Esophagus squamous epithelium (tissue), 5 donors: Measurements from ENCODE around the gene GATA2. TPM values are rescaled to one million over a fixed set of nuclear protein-coding genes. Genes with fewer than 3 reads are reported as not detected.

Source experiments
- DNase-seq: peaks from one replicate; lab custom pipeline; 2025; lab: John Stamatoyannopoulos, UW
- H3K27ac ChIP-seq, 4 donors: fragments of 200-600 bp; sonication (generic); one replicate each; pipeline ENCODE4 v1.5.1; 2016 to 2019; ENCODE audit warnings: mild to moderate bottlenecking in 1 of 4
- H3K27me3 ChIP-seq, 4 donors: fragments of 200-600 bp; sonication (generic); 1 replicate in 3 of 4; 2 replicates in 1 of 4; pipeline versions ENCODE4 v1.5.1 to v1.6.0; 2017 to 2021; ENCODE audit warnings: antibody characterized with exemption in 1 of 4
- H3K36me3 ChIP-seq, 3 donors: fragments of 200-600 bp; sonication (generic); one replicate each; pipeline ENCODE4 v1.5.1; 2016 to 2019
- H3K4me1 ChIP-seq, 3 donors: fragments of 200-600 bp; sonication (generic); one replicate each; pipeline ENCODE4 v1.5.1; 2017 to 2019
- H3K4me3 ChIP-seq, 4 donors: fragments of 200-600 bp; sonication (generic); 1 replicate in 3 of 4; 2 replicates in 1 of 4; pipeline ENCODE4 v1.5.1; 2016 to 2019; ENCODE audit warnings: mild to moderate bottlenecking in 2 of 4, moderate library complexity in 1 of 4
- H3K9me3 ChIP-seq, 3 donors: fragments of 200-600 bp; sonication (generic); one replicate each; pipeline ENCODE4 v1.5.1; 2016 to 2019
- POLR2A ChIP-seq, 4 donors: fragments of 450-650 bp; IDR thresholded peaks; one replicate each; pipeline ENCODE4 v1.6.1; 2017; ENCODE audit warnings: antibody characterized with exemption in 4 of 4, mild to moderate bottlenecking in 4 of 4, moderate library complexity in 3 of 4
- WGBS, 2 donors: methylation state at CpG; one replicate each; pipeline ENCODE4 v1.1.5; 2018; 5-methylcytosine and 5-hydroxymethylcytosine counted together
- intact Hi-C: fragments of 100-400 bp; cut with DNase I; formaldehyde crosslinking; loops from one replicate; pipeline ENCODE4 v1.15.0; 2022
- total RNA-seq, 4 donors: library from RNA; depleted of rRNA; stranded (reverse); fragments of >200 nt; gene quantifications; one replicate each; pipeline ENCODE4 v1.1.0, GENCODE V29; 2016
- TF ChIP-seq, protein P1 (sequence below), 6 experiments: fragments of 450-650 bp in 4 of 6; fragments of 200-600 bp in 2 of 6; sonication (generic) in 2 of 6; IDR thresholded peaks; one replicate each; pipeline ENCODE4 v1.5.1; 2016 to 2019; ENCODE audit warnings: antibody characterized with exemption in 6 of 6, mild to moderate bottlenecking in 4 of 6, moderate library complexity in 4 of 6
- donor health status: DM: yes; HTN: yes; CAD: no.

The GATA2 gene
- total RNA-seq, 4 donors from 2014 or later: 1.6 to 12.8 (median 1.9) TPM

GRCh38 chr3:128452120-128452519, 40.9 kb downstream of the GATA2 start:
- Histone ChIP-seq H3K4me3 (no peak overlapping the region), H3K27ac (no peak overlapping the region), H3K9me3 (no peaks in the 10 kb centered on the region), H3K36me3 (no peaks in the 10 kb centered on the region), H3K27me3 (peaks cover 0 to 46% (median 0%) of the 10 kb centered on the region in 4 donors), H3K4me1 (no peaks in the 10 kb centered on the region)
- intact Hi-C loops: no loop called here
- 69% methylated on average over 2 of the region's 9 CpGs; no CpG with 5 or more reads in 1 of the 2 donors for WGBS, 2 donors
- no peak for DNase-seq
- no peak for TF ChIP-seq POLR2A (IDR thresholded peaks at IDR 0.05)
- TF ChIP-seq, protein P1, sequence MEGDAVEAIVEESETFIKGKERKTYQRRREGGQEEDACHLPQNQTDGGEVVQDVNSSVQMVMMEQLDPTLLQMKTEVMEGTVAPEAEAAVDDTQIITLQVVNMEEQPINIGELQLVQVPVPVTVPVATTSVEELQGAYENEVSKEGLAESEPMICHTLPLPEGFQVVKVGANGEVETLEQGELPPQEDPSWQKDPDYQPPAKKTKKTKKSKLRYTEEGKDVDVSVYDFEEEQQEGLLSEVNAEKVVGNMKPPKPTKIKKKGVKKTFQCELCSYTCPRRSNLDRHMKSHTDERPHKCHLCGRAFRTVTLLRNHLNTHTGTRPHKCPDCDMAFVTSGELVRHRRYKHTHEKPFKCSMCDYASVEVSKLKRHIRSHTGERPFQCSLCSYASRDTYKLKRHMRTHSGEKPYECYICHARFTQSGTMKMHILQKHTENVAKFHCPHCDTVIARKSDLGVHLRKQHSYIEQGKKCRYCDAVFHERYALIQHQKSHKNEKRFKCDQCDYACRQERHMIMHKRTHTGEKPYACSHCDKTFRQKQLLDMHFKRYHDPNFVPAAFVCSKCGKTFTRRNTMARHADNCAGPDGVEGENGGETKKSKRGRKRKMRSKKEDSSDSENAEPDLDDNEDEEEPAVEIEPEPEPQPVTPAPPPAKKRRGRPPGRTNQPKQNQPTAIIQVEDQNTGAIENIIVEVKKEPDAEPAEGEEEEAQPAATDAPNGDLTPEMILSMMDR (IDR thresholded peaks at IDR 0.05): no peak

- no peaks in the 10 kb centered on the region for H3K9me3 ChIP-seq
- intact Hi-C loops: no loop called here
- H3K36me3 ChIP-seq: no peaks in the 10 kb centered on the region
- H3K4me3 ChIP-seq: no peak overlapping the region
- TF ChIP-seq, protein P1 (IDR thresholded peaks at IDR 0.05): no peak
- no peak for TF ChIP-seq POLR2A (IDR thresholded peaks at IDR 0.05)
- H3K27ac ChIP-seq: no peak overlapping the region
- no peaks in the 10 kb centered on the region for H3K4me1 ChIP-seq
- no peak for DNase-seq
- H3K27me3 ChIP-seq: peaks cover 0 to 17% (median 0%) of the 10 kb centered on the region in 4 donors
- WGBS, 2 donors: 50 to 62% methylated on average over 3 to 6 of the region's 6 CpGs
These were observed 43.8 kb downstream of the GATA2 start for GRCh38 chr3:128449111-128449638.

DNA sequence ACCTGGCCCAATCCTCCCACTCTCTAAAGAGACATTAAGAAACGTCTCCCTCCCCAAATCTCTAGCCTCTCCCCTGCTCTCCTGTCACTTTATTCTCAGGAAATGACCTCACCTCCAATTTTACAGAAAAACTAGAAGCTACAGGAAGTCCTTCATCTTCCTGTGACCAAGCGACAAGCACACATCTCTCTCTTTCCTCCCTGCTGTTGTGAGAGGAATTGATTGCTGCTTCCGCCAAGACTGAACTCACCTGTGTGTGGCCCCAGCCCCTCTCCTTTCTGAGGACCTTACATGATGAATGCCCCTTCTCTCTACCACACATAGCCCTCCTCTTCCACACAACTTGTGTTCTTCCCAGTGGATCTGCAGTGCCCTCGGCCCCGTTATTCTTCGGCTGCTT, 44.5 kb downstream of the GATA2 start:
- Histone ChIP-seq H3K9me3 (no peaks in the 10 kb centered on the region), H3K4me1 (no peaks in the 10 kb centered on the region), H3K36me3 (no peaks in the 10 kb centered on the region), H3K27ac (no peak overlapping the region), H3K4me3 (no peak overlapping the region), H3K27me3 (peaks cover 0 to 10% (median 0%) of the 10 kb centered on the region in 4 donors)
- intact Hi-C loops: no loop called here
- no peak for DNase-seq
- TF ChIP-seq, protein P1 (IDR thresholded peaks at IDR 0.05): no peak
- TF ChIP-seq POLR2A (IDR thresholded peaks at IDR 0.05): no peak
- WGBS, 2 donors: 60 to 68% methylated on average over 6 of the region's 6 CpGs

- TF ChIP-seq, protein P1 (IDR thresholded peaks at IDR 0.05): no peak
- no peak for TF ChIP-seq POLR2A (IDR thresholded peaks at IDR 0.05)
- intact Hi-C loops: no loop called here
- 88 to 100% methylated on average over 2 of the region's 3 CpGs for WGBS, 2 donors
These were observed 45.4 kb downstream of the GATA2 start for GRCh38 chr3:128447561-128448013.

GRCh38 chr3:128446821-128447220, 46.2 kb downstream of the GATA2 start:
- Histone ChIP-seq H3K27ac (no peak overlapping the region), H3K27me3 (no peaks in the 10 kb centered on the region), H3K9me3 (no peaks in the 10 kb centered on the region), H3K4me1 (no peaks in the 10 kb centered on the region), H3K36me3 (no peaks in the 10 kb centered on the region), H3K4me3 (no peak overlapping the region)
- TF ChIP-seq, protein P1 (IDR thresholded peaks at IDR 0.05): no peak
- TF ChIP-seq POLR2A (IDR thresholded peaks at IDR 0.05): no peak
- no peak for DNase-seq
- 60 to 71% methylated on average over 1 of the region's 1 CpG for WGBS, 2 donors
- intact Hi-C loops: no loop called here

More at GRCh38 chr3:128447561-128448013, 45.4 kb downstream of the GATA2 start:
- H3K9me3 ChIP-seq: no peaks in the 10 kb centered on the region
- no peak overlapping the region for H3K27ac ChIP-seq
- DNase-seq: no peak
- no peak overlapping the region for H3K4me3 ChIP-seq
- H3K27me3 ChIP-seq: peaks cover 0 to under 1% (median 0%) of the 10 kb centered on the region in 4 donors
- no peaks in the 10 kb centered on the region for H3K36me3 ChIP-seq
- H3K4me1 ChIP-seq: no peaks in the 10 kb centered on the region
